GM21529 (cell line): ENCODE measurements around the gene DHX16.
A peak's percentile ranks its signal among the peaks of the same experiment; 100 is the strongest.

Experiments
- ATAC-seq: cut with Tn5 transposase; IDR thresholded peaks from one replicate; pipeline ENCODE4 v1.9.1; 2021; ENCODE audit not compliant: unreplicated experiment

DHX16 gene

DNA sequence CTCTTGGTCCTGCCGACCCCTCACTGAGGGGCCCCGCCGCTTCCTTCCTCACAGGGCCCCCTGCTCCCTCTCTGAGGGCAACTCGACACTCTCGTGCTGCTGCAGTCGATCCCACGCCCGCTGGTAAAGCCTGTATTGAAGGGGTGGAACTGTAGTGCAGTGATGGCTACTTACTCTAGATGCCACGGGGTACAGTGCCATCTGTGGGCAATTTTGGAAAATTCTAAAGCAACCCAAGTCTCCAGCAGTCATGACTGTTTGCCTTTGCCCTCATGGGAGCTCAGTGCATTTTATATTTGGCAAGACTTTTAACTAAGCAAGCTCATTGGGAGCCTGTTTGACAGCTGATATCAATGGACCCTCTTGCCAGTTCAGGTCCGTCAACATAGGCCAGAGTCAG lies 32.3 kb downstream of the DHX16 start:
- ATAC-seq, result no peak

DNA sequence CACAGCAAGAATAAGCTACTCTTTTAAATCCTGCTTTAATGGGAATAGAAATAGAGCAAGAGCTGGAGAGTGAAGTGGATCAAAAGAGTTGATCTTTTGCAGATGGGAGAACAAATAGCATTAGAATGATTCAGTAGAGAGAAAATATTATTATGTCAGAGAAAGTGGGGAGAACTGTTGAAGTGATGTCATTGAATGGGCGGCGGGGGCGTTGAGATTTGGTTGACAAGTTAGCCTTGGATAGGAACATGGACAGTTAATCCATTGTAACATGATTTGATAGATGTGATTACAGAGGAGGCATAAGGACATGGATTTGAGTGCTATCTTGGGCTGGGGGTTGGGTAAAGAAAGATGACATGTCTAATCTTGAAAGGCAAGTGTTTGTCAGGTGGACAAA lies 37.0 kb downstream of the DHX16 start:
- ATAC-seq, result no peak

DNA sequence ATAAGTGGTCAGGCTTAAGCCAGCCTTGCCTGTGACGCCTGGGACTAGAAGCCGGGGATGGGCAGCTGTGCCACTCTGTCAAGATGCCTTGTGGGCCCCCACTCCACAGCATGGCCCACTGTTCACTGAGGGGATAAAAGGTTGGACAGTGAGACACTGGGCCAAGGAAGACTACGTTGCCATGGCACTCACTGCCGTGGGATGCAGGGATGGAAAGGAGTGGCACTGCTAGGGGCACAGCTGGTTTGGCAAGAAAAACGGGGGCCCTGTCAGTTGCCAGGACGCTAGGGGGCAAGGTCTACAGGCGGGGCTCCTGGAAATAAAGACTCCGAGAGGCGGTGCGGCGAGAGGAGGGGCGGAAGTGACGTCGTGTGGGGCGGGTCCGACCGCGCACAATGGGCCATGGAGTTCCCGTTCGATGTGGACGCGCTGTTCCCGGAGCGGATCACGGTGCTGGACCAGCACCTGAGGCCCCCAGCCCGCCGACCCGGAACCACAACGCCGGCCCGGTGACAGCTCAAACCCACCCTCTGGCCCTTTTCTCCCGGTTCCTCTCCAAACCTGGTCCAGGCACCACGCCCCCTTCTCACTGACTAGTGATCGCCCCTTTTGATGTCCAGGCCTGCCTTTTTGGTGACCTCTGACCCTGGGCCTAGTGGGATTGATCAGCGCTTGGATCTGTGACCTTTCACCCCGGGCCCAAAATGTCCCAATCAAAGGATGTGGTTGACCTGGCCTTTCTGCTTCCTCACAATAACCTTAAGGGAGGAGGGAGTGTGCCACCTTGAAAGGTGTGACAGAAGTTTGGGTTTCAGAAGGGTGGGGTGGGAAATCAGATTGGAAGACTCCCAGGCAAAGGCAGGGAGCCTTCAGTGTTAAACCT lies 46.1 kb downstream of the DHX16 start, which contains the start of gene ATAT1:
TSS of gene ATAT1 (plus strand) at position 391 of the 883 bp plus-strand sequence.
- peak; percentile 95 for ATAC-seq

DNA sequence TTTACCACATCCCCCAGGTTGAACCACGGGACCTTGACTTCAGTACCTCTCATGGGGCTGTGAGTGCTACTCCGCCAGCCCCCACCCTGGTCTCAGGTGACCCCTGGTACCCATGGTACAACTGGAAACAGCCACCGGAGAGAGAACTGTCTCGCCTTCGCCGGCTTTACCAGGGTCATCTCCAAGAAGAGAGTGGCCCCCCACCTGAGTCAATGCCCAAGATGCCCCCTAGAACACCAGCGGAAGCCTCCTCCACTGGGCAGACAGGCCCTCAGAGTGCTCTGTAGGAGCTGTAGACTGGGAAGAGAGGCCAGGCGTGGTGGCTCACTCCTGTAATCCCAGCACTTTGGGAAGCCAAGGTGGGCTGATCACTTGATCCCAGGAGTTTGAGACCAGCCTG lies 47.3 kb downstream of the DHX16 start:
- ATAC-seq, result no peak

GRCh38 chr6:30619561-30619960 lies 53.2 kb downstream of the DHX16 start:
- ATAC-seq, result no peak

- ATAC-seq, result no peak
These were observed 54.5 kb downstream of the DHX16 start for GRCh38 chr6:30618270-30618797.

DNA sequence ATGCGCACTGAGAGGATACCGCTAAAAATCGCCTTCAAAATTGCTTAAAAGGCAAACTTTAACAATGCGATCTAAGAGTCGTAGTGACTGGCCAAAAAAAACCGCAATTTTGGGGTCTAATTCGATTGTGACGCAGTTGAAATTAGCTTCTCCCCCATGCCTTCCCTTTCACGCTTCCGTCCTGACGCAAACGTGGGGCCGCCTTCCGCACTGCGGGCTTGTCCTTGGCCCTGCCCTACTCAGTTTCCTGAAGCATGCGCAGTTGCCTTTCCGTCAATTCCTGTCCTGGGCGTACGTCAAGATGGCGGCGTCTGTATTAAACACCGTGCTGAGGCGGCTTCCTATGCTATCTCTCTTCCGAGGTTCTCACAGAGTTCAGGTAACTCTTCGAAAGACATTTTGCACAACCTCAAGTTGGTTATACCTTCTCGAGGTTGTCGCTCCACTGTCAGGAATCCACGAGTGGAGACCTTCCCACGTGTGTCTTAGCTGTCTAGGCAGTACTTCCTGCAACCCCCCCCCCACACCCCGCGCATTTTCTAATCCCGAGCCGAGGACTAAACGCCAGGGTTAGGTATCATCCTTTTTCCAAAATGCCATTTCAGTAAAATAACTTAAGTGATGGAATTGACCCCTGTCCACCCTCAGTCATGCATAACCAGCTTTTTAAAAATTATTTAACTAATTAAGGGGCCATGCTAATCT lies 55.1 kb downstream of the DHX16 start, which contains the start of gene MRPS18B:
TSS of gene MRPS18B (plus strand) at position 276 of the 705 bp plus-strand sequence. CDS start at position 302, 26 bp downstream.
- ATAC-seq, result peak; percentile 69

DNA sequence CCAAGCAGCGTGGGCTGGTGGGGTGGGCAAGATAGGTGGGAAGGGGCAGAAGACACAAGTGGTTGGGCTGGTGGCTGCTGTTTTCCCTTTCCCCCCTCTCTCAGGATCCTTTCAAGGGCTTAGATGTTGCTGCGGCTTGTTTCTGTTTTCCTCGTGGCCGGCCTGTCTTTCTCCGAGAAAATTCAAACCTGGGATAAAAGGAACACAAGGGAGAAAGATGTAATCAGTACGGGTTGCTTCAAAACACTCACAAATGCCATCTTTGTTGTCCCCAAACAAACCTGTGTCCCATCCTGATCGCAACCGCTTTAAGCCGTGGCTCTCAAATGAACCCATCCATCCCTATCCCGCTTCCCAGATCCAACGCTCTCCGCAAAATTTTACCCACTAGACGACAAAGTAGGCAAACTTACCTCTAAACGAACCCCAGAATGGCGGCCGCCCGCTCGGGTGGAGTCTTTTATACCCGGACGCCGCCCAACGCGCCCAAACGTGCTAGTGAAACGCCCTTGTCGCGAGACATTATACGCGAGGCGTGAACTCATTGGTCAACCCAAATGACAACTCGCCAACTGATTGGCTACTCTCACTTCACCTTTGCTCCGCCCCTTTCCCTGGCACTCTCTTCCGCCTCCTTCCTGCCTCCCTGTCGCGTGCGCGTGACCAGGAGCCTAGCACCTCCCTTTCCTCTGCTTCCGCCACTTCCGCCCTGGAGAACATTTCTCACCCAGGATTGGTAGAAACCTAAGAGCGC lies 55.8 kb downstream of the DHX16 start, which contains the start of gene PPP1R10:
TSS of gene PPP1R10 (minus strand) at position 433 of the 754 bp plus-strand sequence. CDS start 7,299 bp downstream, outside the sequence.
- peak; percentile 72 for ATAC-seq

GRCh38 chr6:30615958-30616810 lies 56.6 kb downstream of the DHX16 start:
- ATAC-seq, result no peak

- no peak for ATAC-seq
These were observed 57.4 kb downstream of the DHX16 start for GRCh38 chr6:30615219-30615957.

DNA sequence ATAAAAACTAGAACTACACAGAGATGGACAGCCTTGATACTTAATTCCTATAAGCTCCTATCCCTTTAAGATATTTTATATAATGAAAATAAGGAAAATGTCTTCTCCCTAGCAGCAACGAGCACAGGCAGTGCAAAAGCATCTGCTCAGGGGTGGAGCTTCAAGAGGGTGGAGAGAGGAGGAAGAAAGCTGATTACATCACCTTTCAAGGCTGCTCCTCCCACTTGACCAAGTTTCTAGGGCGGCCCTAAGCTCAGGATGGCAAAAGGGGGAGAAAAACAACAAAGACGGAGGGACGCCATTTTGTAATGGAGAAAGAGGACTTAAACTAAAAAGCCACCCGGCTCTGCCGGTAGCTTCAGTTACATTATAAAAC lies 58.0 kb downstream of the DHX16 start:
- ATAC-seq, result peak; percentile 54

DNA sequence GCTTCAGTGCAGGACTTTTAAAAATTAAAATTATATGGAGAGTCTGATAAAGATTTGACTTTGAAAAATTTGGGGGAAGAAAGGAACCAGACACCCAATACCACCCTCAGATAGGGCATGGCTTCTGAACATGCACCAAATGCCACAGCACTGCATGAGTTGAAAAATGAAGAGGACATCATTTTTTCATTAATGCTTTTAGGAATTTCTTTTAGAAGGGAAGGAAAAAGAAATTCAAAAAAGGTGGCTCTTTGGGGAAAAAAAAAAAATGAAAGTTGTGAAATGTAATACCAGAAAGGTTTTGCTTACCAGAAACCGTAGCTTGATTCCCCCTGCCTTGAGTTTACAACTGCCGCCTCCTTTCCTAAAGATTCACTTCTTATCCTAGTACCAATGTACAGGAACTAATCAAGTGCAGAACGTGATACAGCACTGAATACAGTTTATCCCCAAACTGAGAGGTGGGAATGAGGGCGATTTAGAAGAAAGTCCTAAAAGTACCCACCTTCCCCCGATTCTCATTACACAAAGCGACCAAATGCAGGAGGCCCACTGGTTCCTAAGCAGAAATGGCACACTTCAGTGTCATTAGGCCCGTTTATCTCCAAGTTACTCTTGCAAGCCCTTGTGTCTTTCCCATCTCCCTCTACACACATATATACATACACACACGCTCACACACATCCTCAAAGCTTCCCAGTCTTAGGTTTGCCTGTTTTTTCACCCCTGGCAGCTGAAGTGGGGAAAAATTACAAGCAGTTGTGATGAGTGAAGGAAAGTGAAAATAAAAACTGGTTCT lies 58.6 kb downstream of the DHX16 start:
- no peak for ATAC-seq

- ATAC-seq, result no peak
These were observed 59.4 kb downstream of the DHX16 start for GRCh38 chr6:30613251-30614043.

- ATAC-seq, result no peak
These were observed 60.0 kb downstream of the DHX16 start for GRCh38 chr6:30612687-30613248.

GRCh38 chr6:30612213-30612612 lies 60.6 kb downstream of the DHX16 start:
- no peak for ATAC-seq

DNA sequence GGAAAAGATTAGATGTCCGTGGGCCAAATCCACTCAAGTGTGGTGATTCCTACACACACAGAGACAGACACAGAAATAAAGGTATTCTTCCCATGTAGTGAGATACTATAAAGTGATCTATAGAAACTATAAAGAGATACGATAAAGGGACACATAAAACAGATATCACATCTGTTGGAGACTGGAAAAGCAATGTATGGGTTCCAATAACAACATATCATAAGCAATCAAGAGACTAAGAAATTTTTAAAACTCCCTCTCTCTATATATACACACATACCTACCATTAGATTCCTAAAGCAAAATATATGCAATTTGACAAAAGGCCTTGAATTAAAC lies 61.0 kb downstream of the DHX16 start:
- ATAC-seq, result no peak

GRCh38 chr6:30611150-30611855 lies 61.5 kb downstream of the DHX16 start:
- no peak for ATAC-seq
